Liver (tissue), 9 donors: ENCODE data around the gene MBNL2. TPM values are rescaled to one million over a fixed set of nuclear protein-coding genes. Genes with fewer than 3 reads are reported as not detected.

Experiments
- DNase-seq: peaks from one replicate; pipeline ENCODE4 v3.0.0-alpha.2; 2017; ENCODE audit warnings: low spot score
- H3K27ac ChIP-seq, 2 donors: one replicate each; pipeline ENCODE4 v1.7.0; 2013; ENCODE audit warnings: inconsistent platforms in 2 of 2, low read length in 2 of 2, control low read depth in 1 of 2, low read depth in 1 of 2, mild to moderate bottlenecking in 1 of 2
- H3K27me3 ChIP-seq, 4 donors: one replicate each; pipeline versions ENCODE4 v1.6.1 to v1.7.0; 2013; ENCODE audit warnings: low read length in 3 of 4, inconsistent platforms in 1 of 4, mild to moderate bottlenecking in 1 of 4, moderate library complexity in 1 of 4; ENCODE audit not compliant: control insufficient read depth in 4 of 4, insufficient read depth in 4 of 4
- H3K36me3 ChIP-seq, 4 donors: one replicate each; pipeline versions ENCODE4 v1.6.1 to v1.7.0; 2013; ENCODE audit warnings: low read length in 3 of 4, mild to moderate bottlenecking in 3 of 4, low read depth in 1 of 4, moderate library complexity in 1 of 4; ENCODE audit not compliant: control insufficient read depth in 4 of 4, insufficient read depth in 3 of 4
- H3K4me1 ChIP-seq, 4 donors: one replicate each; pipeline versions ENCODE4 v1.6.1 to v1.7.0; 2013; ENCODE audit warnings: low read length in 3 of 4, mild to moderate bottlenecking in 3 of 4, moderate library complexity in 1 of 4; ENCODE audit not compliant: control insufficient read depth in 4 of 4, insufficient read depth in 4 of 4
- H3K4me3 ChIP-seq, 3 donors: one replicate each; pipeline versions ENCODE4 v1.6.1 to v1.7.0; 2013; ENCODE audit warnings: low read length in 3 of 3, control low read depth in 1 of 3, low read depth in 1 of 3, mild to moderate bottlenecking in 1 of 3
- H3K9ac ChIP-seq, 2 donors: one replicate each; pipeline ENCODE4 v1.7.0; 2013; ENCODE audit warnings: low read length in 2 of 2, mild to moderate bottlenecking in 2 of 2, moderate library complexity in 2 of 2, control low read depth in 1 of 2, low read depth in 1 of 2
- H3K9me3 ChIP-seq, 4 donors: one replicate each; pipeline versions ENCODE4 v1.6.1 to v1.7.0; 2013; ENCODE audit warnings: low read length in 3 of 4; ENCODE audit not compliant: control insufficient read depth in 4 of 4
- ATF3 ChIP-seq: IDR thresholded peaks from 2 replicates; pipeline ENCODE4 v1.6.1; 2016; ENCODE audit warnings: antibody characterized with exemption
- CTCF ChIP-seq: fragments of 150-350 bp; IDR thresholded peaks from 2 replicates; pipeline ENCODE4 v1.5.1; 2017; ENCODE audit warnings: improper control_type of control experiment, low read depth, low read length; ENCODE audit not compliant: missing input control
- EGR1 ChIP-seq, 2 donors: IDR thresholded peaks; 2 replicates each; pipeline ENCODE4 v1.6.1; 2016 to 2018; ENCODE audit warnings: antibody characterized with exemption in 2 of 2, low read depth in 2 of 2
- FOXA1 ChIP-seq: IDR thresholded peaks from 2 replicates; pipeline ENCODE4 v1.6.1; 2016; ENCODE audit warnings: antibody characterized with exemption
- FOXA2 ChIP-seq: IDR thresholded peaks from 2 replicates; pipeline ENCODE4 v1.6.1; 2016; ENCODE audit warnings: antibody characterized with exemption
- GABPA ChIP-seq, 2 donors: IDR thresholded peaks in 1 of 2; conservative IDR thresholded peaks in 1 of 2; 2 replicates each; pipeline ENCODE4 v1.6.1; 2016; ENCODE audit warnings: antibody characterized with exemption in 2 of 2, mild to moderate bottlenecking in 1 of 2, moderate library complexity in 1 of 2
- HNF4A ChIP-seq, 2 donors: conservative IDR thresholded peaks; 2 replicates each; pipeline ENCODE4 v1.6.1; 2016; ENCODE audit warnings: antibody characterized with exemption in 2 of 2, mild to moderate bottlenecking in 2 of 2
- HNF4G ChIP-seq: IDR thresholded peaks from 2 replicates; pipeline ENCODE4 v1.6.1; 2016; ENCODE audit warnings: antibody characterized with exemption
- JUND ChIP-seq, 2 donors: IDR thresholded peaks; 2 replicates each; pipeline ENCODE4 v1.6.1; 2016; ENCODE audit warnings: antibody characterized with exemption in 2 of 2
- MAX ChIP-seq: IDR thresholded peaks from 2 replicates; pipeline ENCODE4 v1.6.1; 2016; ENCODE audit warnings: antibody characterized with exemption
- NR2F2 ChIP-seq: IDR thresholded peaks from 2 replicates; pipeline ENCODE4 v1.6.1; 2016; ENCODE audit warnings: antibody characterized with exemption
- RAD21 ChIP-seq, 2 donors: IDR thresholded peaks; 2 replicates each; pipeline ENCODE4 v1.6.1; 2016; ENCODE audit warnings: antibody characterized with exemption in 2 of 2, mild to moderate bottlenecking in 2 of 2
- REST ChIP-seq: IDR thresholded peaks from 2 replicates; pipeline ENCODE4 v1.6.1; 2016; ENCODE audit warnings: antibody characterized with exemption, mild to moderate bottlenecking
- RXRA ChIP-seq, 2 donors: IDR thresholded peaks; 2 replicates each; pipeline ENCODE4 v1.6.1; 2017 to 2018; ENCODE audit warnings: antibody characterized with exemption in 2 of 2, mild to moderate bottlenecking in 1 of 2
- SP1 ChIP-seq: IDR thresholded peaks from 2 replicates; pipeline ENCODE4 v1.6.1; 2018; ENCODE audit warnings: antibody characterized with exemption, mild to moderate bottlenecking
- TAF1 ChIP-seq: conservative IDR thresholded peaks from 2 replicates; pipeline ENCODE4 v1.6.1; 2016; ENCODE audit warnings: antibody characterized with exemption, mild to moderate bottlenecking
- YY1 ChIP-seq: IDR thresholded peaks from 2 replicates; pipeline ENCODE4 v1.6.1; 2016; ENCODE audit warnings: antibody characterized with exemption, mild to moderate bottlenecking
- ZBTB33 ChIP-seq: IDR thresholded peaks from 2 replicates; pipeline ENCODE4 v1.6.1; 2016; ENCODE audit warnings: antibody characterized with exemption
- WGBS: extraction: QIAGEN DNeasy Blood & Tissue Kit; methylation state at CpG from one replicate; pipeline ENCODE4 v1.1.7; 2013; 5-methylcytosine and 5-hydroxymethylcytosine counted together
- polyA plus RNA-seq, 2 donors: library from polyadenylated mRNA; stranded (reverse) in 1 of 2; unstranded in 1 of 2; fragments of 200-250 nt in 1 of 2; fragments of >200 nt in 1 of 2; fragmentation: Nextera tagmentation in 1 of 2; extraction: Ambion mirVana in 1 of 2; gene quantifications; one replicate each; pipeline versions ENCODE4 v1.2.1 to v1.2.3, GENCODE V29; 2013 to 2015
- total RNA-seq, 2 donors: library from RNA; depleted of rRNA; stranded (reverse); fragments of >200 nt; gene quantifications; one replicate each; pipeline ENCODE4 v1.2.3, GENCODE V29; 2014
- donor health status: healthy.
- donor health status: healthy.
- donor health status: healthy.
- donor health status: healthy.
- donor health status: healthy.

Gene MBNL2
- total and polyA plus RNA-seq, 4 donors, result 16.0 to 49.6 (median 36.8) TPM

GRCh38 chr13:97332742-97333141 lies 110.6 kb downstream of the MBNL2 start:
- DNase-seq, result no peak
- peaks cover 6 to 33% (median 24%) of the 10 kb centered on the region in 4 donors for H3K36me3 ChIP-seq
- no peaks in the 10 kb centered on the region for H3K27me3 ChIP-seq
- no peak overlapping the region for H3K9ac ChIP-seq
- TF ChIP-seq HNF4G (no peak), RXRA (IDR thresholded peaks at IDR 0.05) (no peak)
- H3K4me3 ChIP-seq, result no peak overlapping the region
- H3K4me1 ChIP-seq, result peaks cover 0 to 7% (median 3%) of the 10 kb centered on the region in 4 donors
- no peak overlapping the region for H3K27ac ChIP-seq
- no peaks in the 10 kb centered on the region for H3K9me3 ChIP-seq
- 64% methylated on average over 4 of the region's 4 CpGs for WGBS

- peaks cover 0 to 12% (median 6%) of the 10 kb centered on the region in 4 donors for H3K4me1 ChIP-seq
- no peak overlapping the region for H3K27ac ChIP-seq
- H3K36me3 ChIP-seq, result peaks cover 7 to 38% (median 28%) of the 10 kb centered on the region in 4 donors
- 96% methylated on average over 6 of the region's 6 CpGs for WGBS
- H3K4me3 ChIP-seq, result no peak overlapping the region
- H3K9me3 ChIP-seq, result no peaks in the 10 kb centered on the region
- TF ChIP-seq ZBTB33, result no peak
- TF ChIP-seq HNF4A (conservative IDR thresholded peaks at IDR 0.05), result no peak
- no peak for TF ChIP-seq EGR1 (IDR thresholded peaks at IDR 0.05; ENCODE audit: low read depth in 2 of 2)
- no peak for TF ChIP-seq TAF1
- no peak for TF ChIP-seq ATF3
- no peak for TF ChIP-seq MAX
- no peak for TF ChIP-seq CTCF
- no peak for TF ChIP-seq FOXA2
- TF ChIP-seq HNF4G, result no peak
- no peak for TF ChIP-seq REST
- no peak for TF ChIP-seq YY1
- TF ChIP-seq SP1, result no peak
- no peak for TF ChIP-seq FOXA1
- TF ChIP-seq RXRA (IDR thresholded peaks at IDR 0.05), result no peak
- no peak for TF ChIP-seq NR2F2
- TF ChIP-seq RAD21 (IDR thresholded peaks at IDR 0.05), result no peak
- TF ChIP-seq GABPA (IDR thresholded peaks at IDR 0.05 in 1 of 2, conservative IDR thresholded peaks at IDR 0.05 in 1 of 2), result no peak
- TF ChIP-seq JUND (IDR thresholded peaks at IDR 0.05), result no peak
- DNase-seq, result no peak
- H3K9ac ChIP-seq, result no peak overlapping the region
- H3K27me3 ChIP-seq, result no peaks in the 10 kb centered on the region
These were observed 111.8 kb downstream of the MBNL2 start for GRCh38 chr13:97333983-97334382.
